ENCODE measurements around the gene SUMF2. TPM values are rescaled to one million over a fixed set of nuclear protein-coding genes. Genes with fewer than 3 reads are reported as not detected.
"Not testable (repeated sequence)": the region's sequence is repeated elsewhere in the genome, so short reads cannot be mapped to it uniquely, and the experiment has no call there.

SUMF2 gene
- total and polyA plus RNA-seq, 3 experiments from 2014 or later = 140 to 151 (median 140) TPM

- H3K9me3 Mint-ChIP-seq; H3K4me1 ChIP-seq (ENCODE audit: insufficient read depth, low read length); DNase-seq; H3K27ac ChIP-seq (ENCODE audit: low read depth, low read length); H3K27me3 Mint-ChIP-seq; H3K36me3 ChIP-seq (ENCODE audit: insufficient read depth, low read length); H3K27ac Mint-ChIP-seq; CTCF ChIA-PET; H3K27me3 ChIP-seq (ENCODE audit: insufficient read depth, low read length, poor library complexity, severe bottlenecking); H3K4me3 ChIP-seq (ENCODE audit: low read length); H3K36me3 Mint-ChIP-seq; H3K9me3 ChIP-seq (ENCODE audit: low read length): not testable (repeated sequence)
- H3K4me1 Mint-ChIP-seq = peaks cover 4 to 18% (median 11%) of the 10 kb centered on the region in 3 donors
- peak overlapping the region in 3 of 7 donors; percentile 51 to 81 (median 58) for H3K4me3 Mint-ChIP-seq
- POLR2A ChIA-PET = interaction anchor here (2.0 kb wide), 1 partner anchor 19 kb away, joined by 5 read pairs; the partner anchor contains the start of genes CCT6A and PSPH
Observed at GRCh38 chr7:56032578-56032977, 31.5 kb upstream of the SUMF2 start.

- no peaks in the 10 kb centered on the region for H3K27me3 Mint-ChIP-seq
- H3K4me3 ChIP-seq (ENCODE audit: low read length) = peak overlapping the region; percentile 81
- H3K36me3 Mint-ChIP-seq = peaks cover 0 to 2% (median 1%) of the 10 kb centered on the region in 3 donors
- peaks cover 4 to 18% (median 11%) of the 10 kb centered on the region in 3 donors for H3K4me1 Mint-ChIP-seq
- no peaks in the 10 kb centered on the region for H3K9me3 ChIP-seq (ENCODE audit: low read length)
- peak overlapping the region; percentile 0 to 84 (median 38) for H3K27ac Mint-ChIP-seq
- no peaks in the 10 kb centered on the region for H3K27me3 ChIP-seq (ENCODE audit: insufficient read depth, low read length, poor library complexity, severe bottlenecking)
- H3K27ac ChIP-seq (ENCODE audit: low read depth, low read length) = peak overlapping the region; percentile 48
- H3K4me3 Mint-ChIP-seq = peak overlapping the region; percentile 74 to 94 (median 84)
- DNase-seq = peak; percentile 54 to 83 (median 63)
- H3K36me3 ChIP-seq (ENCODE audit: insufficient read depth, low read length) = no peaks in the 10 kb centered on the region
- ChIA-PET CTCF (interaction anchor here (1.0 to 1.5 kb wide), 6 partner anchors 18 to 41 kb away, joined by 3 to 8 read pairs (median 4); partner anchors contain the start of genes CCT6A and PSPH), POLR2A (interaction anchor here (0.6 to 2.0 kb wide), 4 partner anchors 18 to 668 kb away, joined by 3 to 5 read pairs (median 4); partner anchors contain the start of genes CCT6A, PSPH and SUMF2)
- H3K9me3 Mint-ChIP-seq = no peaks in the 10 kb centered on the region
- H3K4me1 ChIP-seq (ENCODE audit: insufficient read depth, low read length) = no peaks in the 10 kb centered on the region
Observed at GRCh38 chr7:56033671-56034432, 30.2 kb upstream of the SUMF2 start.

GRCh38 chr7:56040730-56041129 is 23.4 kb upstream of the SUMF2 start:
- no peaks in the 10 kb centered on the region for H3K27me3 Mint-ChIP-seq
- Histone ChIP-seq H3K27ac (ENCODE audit: low read depth, low read length) (no peak overlapping the region), H3K27me3 (ENCODE audit: insufficient read depth, low read length, poor library complexity, severe bottlenecking) (no peaks in the 10 kb centered on the region), H3K9me3 (ENCODE audit: low read length) (no peaks in the 10 kb centered on the region), H3K4me1 (ENCODE audit: insufficient read depth, low read length) (no peaks in the 10 kb centered on the region), H3K36me3 (ENCODE audit: insufficient read depth, low read length) (no peaks in the 10 kb centered on the region), H3K4me3 (ENCODE audit: low read length) (no peak overlapping the region)
- H3K27ac Mint-ChIP-seq = peak overlapping the region in 1 of 8 donors; percentile 23
- H3K4me1 Mint-ChIP-seq = no peaks in the 10 kb centered on the region
- CTCF ChIA-PET = no interaction called here
- no peak overlapping the region for H3K4me3 Mint-ChIP-seq
- peaks cover 0 to 4% (median 2%) of the 10 kb centered on the region in 3 donors for H3K36me3 Mint-ChIP-seq
- POLR2A ChIA-PET = interaction anchor here (0.5 kb wide), 1 partner anchor 25 kb away, joined by 3 read pairs; no protein-coding TSS in a partner anchor
- no peak for DNase-seq
- no peaks in the 10 kb centered on the region for H3K9me3 Mint-ChIP-seq

- DNase-seq; H3K4me1 ChIP-seq (ENCODE audit: insufficient read depth, low read length); H3K36me3 ChIP-seq (ENCODE audit: insufficient read depth, low read length); H3K4me3 ChIP-seq (ENCODE audit: low read length); CTCF ChIA-PET; H3K9me3 ChIP-seq (ENCODE audit: low read length); H3K27me3 ChIP-seq (ENCODE audit: insufficient read depth, low read length, poor library complexity, severe bottlenecking); H3K27ac ChIP-seq (ENCODE audit: low read depth, low read length); H3K9me3 Mint-ChIP-seq; H3K36me3 Mint-ChIP-seq; H3K27me3 Mint-ChIP-seq; H3K27ac Mint-ChIP-seq; H3K4me3 Mint-ChIP-seq: not testable (repeated sequence)
- peaks cover 6 to 10% (median 10%) of the 10 kb centered on the region in 3 donors for H3K4me1 Mint-ChIP-seq
- POLR2A ChIA-PET = interaction anchor here (0.6 kb wide), 1 partner anchor 56 kb away, joined by 3 read pairs; no protein-coding TSS in a partner anchor
Observed at GRCh38 chr7:56045758-56046157, 18.3 kb upstream of the SUMF2 start.

GRCh38 chr7:56046721-56047445 is 17.2 kb upstream of the SUMF2 start:
- no peak for DNase-seq
- Mint-ChIP-seq H3K4me3 (peak overlapping the region in 1 of 7 donors; percentile 17), H3K36me3 (peaks cover 0 to 6% (median 2%) of the 10 kb centered on the region in 3 donors), H3K9me3 (no peaks in the 10 kb centered on the region), H3K27me3 (no peaks in the 10 kb centered on the region), H3K4me1 (peaks cover 10 to 16% (median 13%) of the 10 kb centered on the region in 3 donors), H3K27ac (peak overlapping the region in 2 of 8 donors; percentile 26 to 56)
- ChIA-PET CTCF (no interaction called here), POLR2A (no interaction called here)
- H3K4me3 ChIP-seq (ENCODE audit: low read length) = no peak overlapping the region
- no peaks in the 10 kb centered on the region for H3K36me3 ChIP-seq (ENCODE audit: insufficient read depth, low read length)
- peaks cover 11% of the 10 kb centered on the region for H3K4me1 ChIP-seq (ENCODE audit: insufficient read depth, low read length)
- no peaks in the 10 kb centered on the region for H3K27me3 ChIP-seq (ENCODE audit: insufficient read depth, low read length, poor library complexity, severe bottlenecking)
- H3K27ac ChIP-seq (ENCODE audit: low read depth, low read length) = peak overlapping the region; percentile 24
- H3K9me3 ChIP-seq (ENCODE audit: low read length) = no peaks in the 10 kb centered on the region

GRCh38 chr7:56047446-56048116 is 16.5 kb upstream of the SUMF2 start:
- H3K36me3 ChIP-seq (ENCODE audit: insufficient read depth, low read length); H3K4me3 ChIP-seq (ENCODE audit: low read length); POLR2A ChIA-PET; H3K27me3 Mint-ChIP-seq; H3K9me3 Mint-ChIP-seq; H3K36me3 Mint-ChIP-seq; CTCF ChIA-PET; H3K27ac Mint-ChIP-seq; H3K4me3 Mint-ChIP-seq; DNase-seq; H3K27me3 ChIP-seq (ENCODE audit: insufficient read depth, low read length, poor library complexity, severe bottlenecking); H3K9me3 ChIP-seq (ENCODE audit: low read length): not testable (repeated sequence)
- Histone ChIP-seq H3K4me1 (ENCODE audit: insufficient read depth, low read length) (peaks cover 16% of the 10 kb centered on the region), H3K27ac (ENCODE audit: low read depth, low read length) (peak overlapping the region; percentile 24)
- H3K4me1 Mint-ChIP-seq = peaks cover 13 to 22% (median 19%) of the 10 kb centered on the region in 3 donors

- Mint-ChIP-seq H3K27me3 (no peaks in the 10 kb centered on the region), H3K36me3 (peaks cover 0 to 15% (median 0%) of the 10 kb centered on the region in 3 donors)
Observed at GRCh38 chr7:56048245-56048644, 15.8 kb upstream of the SUMF2 start.

More at GRCh38 chr7:56048245-56048644, 15.8 kb upstream of the SUMF2 start:
- H3K27ac ChIP-seq (ENCODE audit: low read depth, low read length) = no peak overlapping the region
- H3K36me3 ChIP-seq (ENCODE audit: insufficient read depth, low read length) = peaks cover 2% of the 10 kb centered on the region
- Mint-ChIP-seq H3K4me1 (peaks cover 16 to 28% (median 25%) of the 10 kb centered on the region in 3 donors), H3K27ac (peak overlapping the region in 2 of 8 donors; percentile 13 to 31), H3K4me3 (peak overlapping the region in 2 of 7 donors; percentile 1 to 7), H3K9me3 (no peaks in the 10 kb centered on the region)
- no peak for DNase-seq
- no peaks in the 10 kb centered on the region for H3K27me3 ChIP-seq (ENCODE audit: insufficient read depth, low read length, poor library complexity, severe bottlenecking)
- ChIA-PET POLR2A (no interaction called here), CTCF (no interaction called here)
- H3K9me3 ChIP-seq (ENCODE audit: low read length) = no peaks in the 10 kb centered on the region
- H3K4me1 ChIP-seq (ENCODE audit: insufficient read depth, low read length) = peaks cover 23% of the 10 kb centered on the region
- no peak overlapping the region for H3K4me3 ChIP-seq (ENCODE audit: low read length)
